ENCODE data around the gene LCN12.

- TF ChIP-seq MAX (IDR thresholded peaks at IDR 0.05) (no peak), NFIC (IDR thresholded peaks at IDR 0.05) (no peak), EP300 (IDR thresholded peaks at IDR 0.05; ENCODE audit: borderline replicate concordance) (no peak), YY1 (IDR thresholded peaks at IDR 0.05; ENCODE audit: low read depth) (no peak), CEBPB (IDR thresholded peaks at IDR 0.05) (no peak), TAF1 (IDR thresholded peaks at IDR 0.05; ENCODE audit: low read depth) (no peak), TEAD4 (IDR thresholded peaks at IDR 0.05) (no peak), REST (IDR thresholded peaks at IDR 0.05; ENCODE audit: low read depth) (no peak), EGR1 (IDR thresholded peaks at IDR 0.05) (no peak), FOXM1 (IDR thresholded peaks at IDR 0.05; ENCODE audit: borderline replicate concordance, low read depth) (no peak)
Measured at GRCh38 chr9:136980669-136981478, 28.8 kb downstream of the LCN12 start.

Data from Ishikawa (cell line).